ENCODE data around the gene MYBPC2. TPM values are rescaled to one million over a fixed set of nuclear protein-coding genes. Genes with fewer than 3 reads are reported as not detected.

Gene MYBPC2
- total RNA-seq, 1 experiment from 2014 or later, result 0.18 TPM

DNA sequence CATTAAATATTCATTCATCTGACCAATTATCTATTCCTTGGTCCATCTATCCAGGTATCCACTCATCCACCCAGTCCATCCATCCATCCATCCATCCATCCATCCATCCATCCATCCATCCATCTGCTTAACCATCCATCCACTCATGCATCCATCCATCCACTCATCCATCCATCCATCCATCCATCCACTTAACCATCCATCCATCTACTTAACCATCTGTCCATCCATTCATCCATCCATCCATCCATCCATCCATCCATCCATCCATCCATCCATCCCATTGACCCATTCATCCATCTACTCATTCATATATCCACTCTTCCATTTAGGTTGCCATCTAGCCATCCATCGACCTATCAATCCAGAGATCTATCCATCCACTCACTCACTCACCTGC is 11.4 kb downstream of the MYBPC2 start:
- intact Hi-C loops (cut with micrococcal nuclease; ENCODE audit: unreplicated experiment), result no loop called here
- in situ Hi-C loops (cut with HindIII; ENCODE audit: low pct_unique_long_range_greater_than_20kb, low sequenced_read_pairs), result no loop called here
- no TSS peak for BruUV-seq (replicated peaks)

DNA sequence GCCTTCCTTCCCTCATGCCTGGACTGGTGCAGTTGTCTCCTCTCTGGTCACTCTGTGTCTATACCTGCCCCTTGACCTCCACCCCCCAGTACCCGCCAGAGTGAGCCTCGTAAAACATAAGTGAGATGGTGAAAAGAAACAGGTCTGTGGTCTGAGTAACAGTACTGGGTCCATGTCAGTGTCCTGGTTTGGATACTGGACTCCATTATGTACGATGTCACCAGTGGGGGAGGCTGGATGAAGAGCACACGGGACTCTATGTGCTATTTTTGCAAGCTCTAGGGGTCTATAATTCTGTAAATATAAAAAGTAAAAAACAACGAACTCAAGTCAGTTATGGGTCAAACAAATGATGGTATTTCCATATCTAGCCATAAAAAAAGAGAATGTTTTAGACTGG is 14.4 kb downstream of the MYBPC2 start:
- BruUV-seq (replicated peaks), result no TSS peak
- ATAC-seq (no peak), DNase-seq (ENCODE audit: low read depth, low spot score) (no peak)
- no peak for TF ChIP-seq SIN3A (IDR thresholded peaks at IDR 0.05; ENCODE audit: borderline replicate concordance, insufficient read depth, low read depth, low read length)
- TF ChIP-seq, protein P1, sequence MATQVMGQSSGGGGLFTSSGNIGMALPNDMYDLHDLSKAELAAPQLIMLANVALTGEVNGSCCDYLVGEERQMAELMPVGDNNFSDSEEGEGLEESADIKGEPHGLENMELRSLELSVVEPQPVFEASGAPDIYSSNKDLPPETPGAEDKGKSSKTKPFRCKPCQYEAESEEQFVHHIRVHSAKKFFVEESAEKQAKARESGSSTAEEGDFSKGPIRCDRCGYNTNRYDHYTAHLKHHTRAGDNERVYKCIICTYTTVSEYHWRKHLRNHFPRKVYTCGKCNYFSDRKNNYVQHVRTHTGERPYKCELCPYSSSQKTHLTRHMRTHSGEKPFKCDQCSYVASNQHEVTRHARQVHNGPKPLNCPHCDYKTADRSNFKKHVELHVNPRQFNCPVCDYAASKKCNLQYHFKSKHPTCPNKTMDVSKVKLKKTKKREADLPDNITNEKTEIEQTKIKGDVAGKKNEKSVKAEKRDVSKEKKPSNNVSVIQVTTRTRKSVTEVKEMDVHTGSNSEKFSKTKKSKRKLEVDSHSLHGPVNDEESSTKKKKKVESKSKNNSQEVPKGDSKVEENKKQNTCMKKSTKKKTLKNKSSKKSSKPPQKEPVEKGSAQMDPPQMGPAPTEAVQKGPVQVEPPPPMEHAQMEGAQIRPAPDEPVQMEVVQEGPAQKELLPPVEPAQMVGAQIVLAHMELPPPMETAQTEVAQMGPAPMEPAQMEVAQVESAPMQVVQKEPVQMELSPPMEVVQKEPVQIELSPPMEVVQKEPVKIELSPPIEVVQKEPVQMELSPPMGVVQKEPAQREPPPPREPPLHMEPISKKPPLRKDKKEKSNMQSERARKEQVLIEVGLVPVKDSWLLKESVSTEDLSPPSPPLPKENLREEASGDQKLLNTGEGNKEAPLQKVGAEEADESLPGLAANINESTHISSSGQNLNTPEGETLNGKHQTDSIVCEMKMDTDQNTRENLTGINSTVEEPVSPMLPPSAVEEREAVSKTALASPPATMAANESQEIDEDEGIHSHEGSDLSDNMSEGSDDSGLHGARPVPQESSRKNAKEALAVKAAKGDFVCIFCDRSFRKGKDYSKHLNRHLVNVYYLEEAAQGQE (IDR thresholded peaks at IDR 0.05; ENCODE audit: insufficient read depth in 1 of 2, low read depth in 2 of 2, low read length in 1 of 2), result no peak
- TF ChIP-seq, protein P2, sequence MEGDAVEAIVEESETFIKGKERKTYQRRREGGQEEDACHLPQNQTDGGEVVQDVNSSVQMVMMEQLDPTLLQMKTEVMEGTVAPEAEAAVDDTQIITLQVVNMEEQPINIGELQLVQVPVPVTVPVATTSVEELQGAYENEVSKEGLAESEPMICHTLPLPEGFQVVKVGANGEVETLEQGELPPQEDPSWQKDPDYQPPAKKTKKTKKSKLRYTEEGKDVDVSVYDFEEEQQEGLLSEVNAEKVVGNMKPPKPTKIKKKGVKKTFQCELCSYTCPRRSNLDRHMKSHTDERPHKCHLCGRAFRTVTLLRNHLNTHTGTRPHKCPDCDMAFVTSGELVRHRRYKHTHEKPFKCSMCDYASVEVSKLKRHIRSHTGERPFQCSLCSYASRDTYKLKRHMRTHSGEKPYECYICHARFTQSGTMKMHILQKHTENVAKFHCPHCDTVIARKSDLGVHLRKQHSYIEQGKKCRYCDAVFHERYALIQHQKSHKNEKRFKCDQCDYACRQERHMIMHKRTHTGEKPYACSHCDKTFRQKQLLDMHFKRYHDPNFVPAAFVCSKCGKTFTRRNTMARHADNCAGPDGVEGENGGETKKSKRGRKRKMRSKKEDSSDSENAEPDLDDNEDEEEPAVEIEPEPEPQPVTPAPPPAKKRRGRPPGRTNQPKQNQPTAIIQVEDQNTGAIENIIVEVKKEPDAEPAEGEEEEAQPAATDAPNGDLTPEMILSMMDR (IDR thresholded peaks at IDR 0.05), result no peak
- TF ChIP-seq TCF7L2 (IDR thresholded peaks at IDR 0.05; ENCODE audit: low read depth, low read length), result no peak
- no peak for TF ChIP-seq POLR2AphosphoS5 (IDR thresholded peaks at IDR 0.05; ENCODE audit: low read depth, low read length)
- in situ Hi-C loops (cut with HindIII; ENCODE audit: low pct_unique_long_range_greater_than_20kb, low sequenced_read_pairs), result no loop called here
- ChIA-PET CTCF (no interaction called here), POLR2A (no interaction called here)
- H3K36me3 ChIP-seq (ENCODE audit: control insufficient read depth, insufficient read depth, low read length), result no peaks in the 10 kb centered on the region
- no peak overlapping the region for H3K4me3 ChIP-seq (ENCODE audit: low read depth in 2 of 2, low read length in 2 of 2)
- no peaks in the 10 kb centered on the region for H3K9me3 ChIP-seq (ENCODE audit: control insufficient read depth, insufficient read depth, low read depth, low read length)
- H3K4me1 ChIP-seq (ENCODE audit: control insufficient read depth, insufficient read depth, low read length), result no peaks in the 10 kb centered on the region
- no peak overlapping the region for H3K27ac ChIP-seq (ENCODE audit: low read length)
- intact Hi-C loops (cut with micrococcal nuclease; ENCODE audit: unreplicated experiment), result no loop called here
- no peaks in the 10 kb centered on the region for H3K27me3 ChIP-seq (ENCODE audit: control insufficient read depth, insufficient read depth, low read length)

More for the DNA sequence above, 11.4 kb downstream of the MYBPC2 start:
- Histone ChIP-seq H3K27me3 (ENCODE audit: control insufficient read depth, insufficient read depth, low read length) (no peaks in the 10 kb centered on the region), H3K27ac (ENCODE audit: low read length) (no peak overlapping the region), H3K36me3 (ENCODE audit: control insufficient read depth, insufficient read depth, low read length) (no peaks in the 10 kb centered on the region), H3K4me3 (ENCODE audit: low read depth in 2 of 2, low read length in 2 of 2) (no peak overlapping the region), H3K4me1 (ENCODE audit: control insufficient read depth, insufficient read depth, low read length) (no peaks in the 10 kb centered on the region), H3K9me3 (ENCODE audit: control insufficient read depth, insufficient read depth, low read depth, low read length) (no peaks in the 10 kb centered on the region)
- DNase-seq (ENCODE audit: low read depth, low spot score) (no peak), ATAC-seq (no peak)
- ChIA-PET CTCF (no interaction called here), POLR2A (no interaction called here)
- TF ChIP-seq, protein P2 (IDR thresholded peaks at IDR 0.05), result no peak
- TF ChIP-seq POLR2AphosphoS5 (IDR thresholded peaks at IDR 0.05; ENCODE audit: low read depth, low read length) (no peak), SIN3A (IDR thresholded peaks at IDR 0.05; ENCODE audit: borderline replicate concordance, insufficient read depth, low read depth, low read length) (no peak), TCF7L2 (IDR thresholded peaks at IDR 0.05; ENCODE audit: low read depth, low read length) (no peak)
- TF ChIP-seq, protein P1 (IDR thresholded peaks at IDR 0.05; ENCODE audit: insufficient read depth in 1 of 2, low read depth in 2 of 2, low read length in 1 of 2), result no peak
